ENCODE measurements around the gene OR4E2. TPM values are rescaled to one million over a fixed set of nuclear protein-coding genes. Genes with fewer than 3 reads are reported as not detected.
A peak's percentile ranks its signal among the peaks of the same experiment; 100 is the strongest.

The OR4E2 gene
- total RNA-seq, 1 experiment from 2014 or later, result not detected

DNA sequence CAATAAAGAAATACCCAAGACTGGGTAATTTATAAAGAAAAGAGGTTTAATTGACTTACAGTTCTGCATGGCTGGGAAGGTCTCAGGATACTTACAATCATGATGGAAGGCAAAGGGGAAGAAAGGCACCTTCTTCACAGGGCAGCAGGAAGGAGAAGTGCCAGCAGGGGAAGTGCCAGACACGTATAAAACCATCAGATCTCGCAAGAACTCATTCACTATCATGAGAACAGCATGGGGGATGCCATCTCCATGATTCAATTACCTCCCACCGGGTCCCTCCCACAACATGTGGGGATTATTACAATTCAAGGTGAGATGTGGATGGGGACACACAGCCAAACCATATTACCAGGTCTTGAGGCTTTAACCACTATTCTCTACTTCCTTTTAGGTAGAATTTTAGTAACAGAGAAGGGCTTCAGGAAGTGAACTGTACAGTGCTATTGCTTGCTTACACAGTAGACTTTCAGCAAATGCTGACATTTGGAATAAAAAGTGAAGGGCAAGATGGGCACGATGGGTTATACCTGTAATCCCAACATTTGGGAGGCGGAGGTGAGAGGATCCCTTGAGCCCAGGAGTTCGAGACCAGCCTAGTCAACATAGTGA lies 60.8 kb downstream of the OR4E2 start:
- Histone ChIP-seq H3K79me2 (ENCODE audit: insufficient read depth, low read length) (no peaks in the 10 kb centered on the region), H3K9ac (ENCODE audit: extremely low read depth, insufficient read length, low read length) (no peak overlapping the region), H2AK5ac (ENCODE audit: insufficient read length, low read length) (no peak overlapping the region), H3K18ac (ENCODE audit: insufficient read length, low read depth, low read length) (no peak overlapping the region), H3K23me2 (ENCODE audit: insufficient read length, low read depth, low read length, poor library complexity, severe bottlenecking) (no peaks in the 10 kb centered on the region), H4K8ac (replicated peaks; ENCODE audit: insufficient read length, low read depth, low read length) (no peak overlapping the region), H3K4me1 (ENCODE audit: insufficient read depth, low read length) (no peaks in the 10 kb centered on the region), H2BK5ac (ENCODE audit: insufficient read length, low read length) (no peak overlapping the region), H3K4ac (ENCODE audit: low read depth, low read length) (no peak overlapping the region), H3K27ac (ENCODE audit: insufficient read length, low read depth, low read length) (no peak overlapping the region), H4K5ac (ENCODE audit: insufficient read length, low read depth, low read length) (no peak overlapping the region), H3K27me3 (ENCODE audit: insufficient read depth, low read length) (no peaks in the 10 kb centered on the region), H2BK12ac (ENCODE audit: insufficient read length, low read depth, low read length) (no peak overlapping the region), H4K20me1 (ENCODE audit: control insufficient read depth, insufficient read depth, insufficient read length) (no peaks in the 10 kb centered on the region), H2BK120ac (ENCODE audit: low read depth, low read length, poor library complexity, severe bottlenecking) (no peak overlapping the region), H3K79me1 (ENCODE audit: insufficient read depth, low read depth, low read length, poor library complexity, severe bottlenecking) (no peaks in the 10 kb centered on the region), H3T11ph (ENCODE audit: low read length) (no peak overlapping the region), H4K91ac (ENCODE audit: insufficient read length, low read depth, low read length) (no peak overlapping the region), H2BK20ac (ENCODE audit: low read depth, low read length, poor library complexity, severe bottlenecking) (no peak overlapping the region), H2BK15ac (ENCODE audit: low read depth, low read length) (no peak overlapping the region), H3K23ac (ENCODE audit: insufficient read length, low read depth, low read length) (no peak overlapping the region), H3K4me2 (ENCODE audit: insufficient read depth, insufficient read length, low read length) (no peak overlapping the region), H3K14ac (ENCODE audit: insufficient read depth, low read length) (peak overlapping the region; percentile 14; the same call in 1 of the 2 replicates), H3K56ac (ENCODE audit: insufficient read length, low read depth, low read length) (no peak overlapping the region), H3K9me3 (ENCODE audit: control insufficient read depth, low read depth, low read length) (no peaks in the 10 kb centered on the region), H2AFZ (ENCODE audit: low read length) (no peak overlapping the region)
- no CpG with 5 or more reads among the region's 6 CpGs for WGBS (ENCODE audit: extremely low coverage, insufficient read length, low lambda C conversion rate)
- H3K36me3 Mint-ChIP-seq (ENCODE audit: insufficient read depth in 1 of 3, low read depth in 3 of 3), result no peaks in the 10 kb centered on the region
- H3K27me3 Mint-ChIP-seq (ENCODE audit: low read depth), result peaks cover 8% of the 10 kb centered on the region
- no peak overlapping the region for H3K4me3 Mint-ChIP-seq
- no peaks in the 10 kb centered on the region for H3K9me3 Mint-ChIP-seq
- no peak overlapping the region; a peak in 1 of 7 replicates for H3K27ac Mint-ChIP-seq
- no peak for TF ChIP-seq CTCF (conservative IDR thresholded peaks at IDR 0.05)
- DNase-seq, result no peak
- H3K4me1 Mint-ChIP-seq, result no peaks in the 10 kb centered on the region

Other genes starting within 250 kb of the OR4E2 start
- 132 and 135 TPM in 2 replicates for gene CHD8, start 197.7 kb upstream of the OR4E2 start, total RNA-seq (2021)
- gene RAB2B, start 176.9 kb upstream of the OR4E2 start, total RNA-seq (2021), result 26.2 and 27.9 TPM in 2 replicates
- gene TOX4, start 176.6 kb upstream of the OR4E2 start, total RNA-seq (2021), result 58.0 and 64.7 TPM in 2 replicates
- 84.1 and 84.4 TPM in 2 replicates for gene METTL3, start 142.5 kb upstream of the OR4E2 start, total RNA-seq (2021)
- 287 and 299 TPM in 2 replicates for gene SALL2, start 127.5 kb upstream of the OR4E2 start, total RNA-seq (2021)
- not detected in 2 replicates for gene OR10G3, start 73.8 kb upstream of the OR4E2 start, total RNA-seq (2021)
- not detected in 2 replicates for gene OR10G2, start 18.9 kb upstream of the OR4E2 start, total RNA-seq (2021)
- not detected in 2 replicates for gene OR4E1, start 20.0 kb downstream of the OR4E2 start, total RNA-seq (2021)